Stomach (tissue), 4 donors: ENCODE data around the gene RNASEH2A.
"Not testable (repeated sequence)": the region's sequence is repeated elsewhere in the genome, so short reads cannot be mapped to it uniquely, and the experiment has no call there.

ENCODE experiments used
- CTCF ChIP-seq, 7 experiments: fragments of 450-650 bp in 4 of 7; fragments of 200-600 bp in 3 of 7; sonication (generic) in 3 of 7; IDR thresholded peaks; one replicate each; pipeline ENCODE4 v1.5.1; 2016 to 2019; ENCODE audit warnings: antibody characterized with exemption in 7 of 7, control low read depth in 2 of 7, mild to moderate bottlenecking in 1 of 7
- POLR2AphosphoS5 ChIP-seq, 3 donors: sonication (generic); formaldehyde crosslinking; IDR thresholded peaks; one replicate each; pipeline ENCODE4 v1.6.1; 2016; ENCODE audit warnings: antibody characterized with exemption in 3 of 3

GRCh38 chr19:12817188-12817587, 10.8 kb downstream of the RNASEH2A start:
- not testable (repeated sequence) for TF ChIP-seq CTCF, POLR2AphosphoS5 (IDR thresholded peaks at IDR 0.05)
